SHP77 treated with DMSO at 0.1 percent for 48 hours (cell line): ENCODE measurements around the gene IRAG1.

ENCODE experiments used
- DNase-seq: peaks from one replicate; lab custom pipeline; 2025; lab: John Stamatoyannopoulos, UW

The IRAG1 gene

DNA sequence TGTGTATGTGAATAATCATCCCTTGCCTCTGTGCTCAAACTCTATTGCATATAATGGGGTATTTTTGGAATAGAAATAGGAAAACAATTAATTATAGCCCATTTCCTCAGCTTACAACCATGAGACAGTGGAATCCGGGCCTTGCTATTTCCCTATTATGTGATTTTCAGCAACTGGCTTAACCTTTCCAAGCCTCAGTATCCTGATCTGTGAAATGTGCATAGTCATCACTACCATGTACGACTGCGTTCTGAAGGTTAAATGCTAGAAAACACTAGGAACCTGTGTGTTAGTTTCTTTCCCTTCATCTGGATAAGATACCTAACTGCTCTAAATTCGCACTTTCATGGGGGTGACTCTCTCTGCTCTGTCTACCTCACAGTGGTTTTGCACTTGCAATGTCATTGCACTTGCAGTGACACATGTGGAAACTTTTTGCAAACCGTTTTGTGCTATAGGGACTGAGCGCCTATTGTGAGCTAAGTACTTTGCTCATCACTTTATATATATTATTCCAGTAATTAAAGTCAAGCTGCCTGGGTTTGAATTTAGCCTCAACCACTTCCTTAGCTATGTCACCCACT is 48.3 kb downstream of the IRAG1 start:
- DNase-seq, result no peak
